Ascending aorta (tissue), 2 donors: ENCODE measurements around the gene C10orf88. TPM values are rescaled to one million over a fixed set of nuclear protein-coding genes. Genes with fewer than 3 reads are reported as not detected.

Experiments used
- DNase-seq, 2 donors: peaks; one replicate each; pipeline ENCODE4 v3.0.0-alpha.2; 2019; ENCODE audit warnings: low spot score in 2 of 2
- H3K27ac ChIP-seq, 2 donors: fragments of 200-600 bp; sonication (generic); one replicate each; pipeline ENCODE4 v1.5.1; 2016 to 2017; ENCODE audit warnings: mild to moderate bottlenecking in 1 of 2
- H3K27me3 ChIP-seq: fragments of 200-600 bp; sonication (generic); one replicate; pipeline ENCODE4 v1.5.1; 2017
- H3K36me3 ChIP-seq, 2 donors: fragments of 200-600 bp; sonication (generic); one replicate each; pipeline ENCODE4 v1.5.1; 2016
- H3K4me1 ChIP-seq, 2 donors: fragments of 200-600 bp; sonication (generic); one replicate each; pipeline ENCODE4 v1.5.1; 2016 to 2017; ENCODE audit warnings: mild to moderate bottlenecking in 1 of 2
- H3K4me3 ChIP-seq, 2 donors: fragments of 200-600 bp; sonication (generic); one replicate each; pipeline ENCODE4 v1.5.1; 2016 to 2017; ENCODE audit warnings: mild to moderate bottlenecking in 1 of 2
- H3K9me3 ChIP-seq, 2 donors: fragments of 200-600 bp; sonication (generic); one replicate each; pipeline ENCODE4 v1.5.1; 2016
- CTCF ChIP-seq, 3 experiments: fragments of 200-600 bp in 2 of 3; fragments of 450-650 bp in 1 of 3; sonication (generic) in 2 of 3; IDR thresholded peaks; one replicate each; pipeline ENCODE4 v1.5.1; 2016 to 2019; ENCODE audit warnings: antibody characterized with exemption in 3 of 3, mild to moderate bottlenecking in 1 of 3, moderate library complexity in 1 of 3
- intact Hi-C: fragments of 100-400 bp; cut with DNase I; formaldehyde crosslinking; loops from one replicate; pipeline ENCODE4 v1.15.1; 2023
- total RNA-seq: library from RNA; depleted of rRNA; stranded (reverse); fragments of >200 nt; gene quantifications from one replicate; pipeline ENCODE4 v1.1.0, GENCODE V29; 2016

Gene C10orf88
- total RNA-seq, 1 donor from 2014 or later, result 1.3 TPM

GRCh38 chr10:122998360-122998917 is 44.4 kb upstream of the C10orf88 start:
- H3K9me3 ChIP-seq, result no peaks in the 10 kb centered on the region
- no peak overlapping the region for H3K27ac ChIP-seq
- H3K36me3 ChIP-seq, result peaks cover 31 to 32% of the 10 kb centered on the region in 2 donors
- intact Hi-C loops, result no loop called here
- TF ChIP-seq CTCF (IDR thresholded peaks at IDR 0.05), result no peak
- H3K4me1 ChIP-seq, result no peaks in the 10 kb centered on the region
- no peak for DNase-seq
- H3K4me3 ChIP-seq, result no peak overlapping the region
- H3K27me3 ChIP-seq, result no peaks in the 10 kb centered on the region

- peaks cover 32 to 34% of the 10 kb centered on the region in 2 donors for H3K36me3 ChIP-seq
- H3K4me1 ChIP-seq, result no peaks in the 10 kb centered on the region
- no peaks in the 10 kb centered on the region for H3K9me3 ChIP-seq
- H3K27me3 ChIP-seq, result no peaks in the 10 kb centered on the region
- no peak overlapping the region for H3K27ac ChIP-seq
- H3K4me3 ChIP-seq, result no peak overlapping the region
- DNase-seq, result no peak
- TF ChIP-seq CTCF (IDR thresholded peaks at IDR 0.05), result no peak
- intact Hi-C loops, result no loop called here
Measured at GRCh38 chr10:122997864-122998263, 43.8 kb upstream of the C10orf88 start.

- H3K4me3 ChIP-seq, result no peak overlapping the region
- intact Hi-C loops, result no loop called here
- H3K27ac ChIP-seq, result no peak overlapping the region
- no peak for TF ChIP-seq CTCF (IDR thresholded peaks at IDR 0.05)
- H3K36me3 ChIP-seq, result peaks cover 32 to 34% of the 10 kb centered on the region in 2 donors
- no peaks in the 10 kb centered on the region for H3K27me3 ChIP-seq
- H3K4me1 ChIP-seq, result no peaks in the 10 kb centered on the region
- H3K9me3 ChIP-seq, result no peaks in the 10 kb centered on the region
- DNase-seq, result no peak
Measured at GRCh38 chr10:122995936-122996335, 41.9 kb upstream of the C10orf88 start.

GRCh38 chr10:122993797-122994336 is 39.8 kb upstream of the C10orf88 start:
- intact Hi-C loops, result no loop called here
- DNase-seq, result no peak
- peaks cover 32 to 34% of the 10 kb centered on the region in 2 donors for H3K36me3 ChIP-seq

GRCh38 chr10:122992031-122992585 is 38.1 kb upstream of the C10orf88 start:
- Histone ChIP-seq H3K9me3 (no peaks in the 10 kb centered on the region), H3K36me3 (peaks cover 24 to 34% of the 10 kb centered on the region in 2 donors), H3K27ac (no peak overlapping the region), H3K4me3 (no peak overlapping the region), H3K4me1 (no peaks in the 10 kb centered on the region), H3K27me3 (no peaks in the 10 kb centered on the region)
- intact Hi-C loops, result no loop called here
- TF ChIP-seq CTCF (IDR thresholded peaks at IDR 0.05), result no peak
- DNase-seq, result no peak

More at GRCh38 chr10:122993797-122994336, 39.8 kb upstream of the C10orf88 start:
- no peaks in the 10 kb centered on the region for H3K9me3 ChIP-seq
- H3K27ac ChIP-seq, result no peak overlapping the region
- H3K4me3 ChIP-seq, result no peak overlapping the region
- H3K4me1 ChIP-seq, result no peaks in the 10 kb centered on the region
- no peaks in the 10 kb centered on the region for H3K27me3 ChIP-seq
- no peak for TF ChIP-seq CTCF (IDR thresholded peaks at IDR 0.05)
